HG03520 (cell line): ENCODE results near the gene RGL4.
"Not testable (repeated sequence)": the region's sequence is repeated elsewhere in the genome, so short reads cannot be mapped to it uniquely, and the experiment has no call there.

Source experiments
- ATAC-seq: cut with Tn5 transposase; IDR thresholded peaks from one replicate; pipeline ENCODE4 v1.9.1; 2021; ENCODE audit warnings: mild to moderate bottlenecking, moderate library complexity; ENCODE audit not compliant: unreplicated experiment

RGL4 gene

GRCh38 chr22:23690713-23691112 lies at the start of gene RGL4:
Gene RGL4 (plus strand): TSS chr22:23691013. CDS start chr22:23692031, 1,018 bp downstream.
- no peak for ATAC-seq

GRCh38 chr22:23646526-23646925 lies 44.3 kb upstream of the RGL4 start:
- ATAC-seq, result not testable (repeated sequence)

GRCh38 chr22:23649071-23649501 lies 41.7 kb upstream of the RGL4 start:
- no peak for ATAC-seq

GRCh38 chr22:23651676-23652075 lies 39.1 kb upstream of the RGL4 start:
- ATAC-seq, result no peak

- no peak for ATAC-seq
Observed at GRCh38 chr22:23652286-23652685, 38.5 kb upstream of the RGL4 start.

- ATAC-seq, result no peak
Observed at GRCh38 chr22:23652711-23653110, 38.1 kb upstream of the RGL4 start.

GRCh38 chr22:23655891-23656475 lies 34.8 kb upstream of the RGL4 start:
- ATAC-seq, result no peak

- no peak for ATAC-seq
Observed at GRCh38 chr22:23657727-23658126, 33.1 kb upstream of the RGL4 start.

GRCh38 chr22:23660381-23660780 lies 30.4 kb upstream of the RGL4 start:
- not testable (repeated sequence) for ATAC-seq

- ATAC-seq, result no peak
Observed at GRCh38 chr22:23670378-23671295, 20.2 kb upstream of the RGL4 start.

GRCh38 chr22:23671387-23671786 lies 19.4 kb upstream of the RGL4 start:
- not testable (repeated sequence) for ATAC-seq

- not testable (repeated sequence) for ATAC-seq
Observed at GRCh38 chr22:23672307-23673049, 18.3 kb upstream of the RGL4 start.

- ATAC-seq, result no peak
Observed at GRCh38 chr22:23673050-23673620, 17.7 kb upstream of the RGL4 start.

GRCh38 chr22:23673826-23674690 lies 16.8 kb upstream of the RGL4 start:
- ATAC-seq, result no peak

GRCh38 chr22:23674886-23675501 lies 15.8 kb upstream of the RGL4 start:
- ATAC-seq, result not testable (repeated sequence)

- no peak for ATAC-seq
Observed at GRCh38 chr22:23675502-23676415, 15.1 kb upstream of the RGL4 start.

- ATAC-seq, result not testable (repeated sequence)
Observed at GRCh38 chr22:23676841-23677700, 13.7 kb upstream of the RGL4 start.

- no peak for ATAC-seq
Observed at GRCh38 chr22:23677701-23677995, 13.2 kb upstream of the RGL4 start.
